SH-SY5Y (cell line): ENCODE results near the gene PLXNB1.

ENCODE experiments used
- GATA2 ChIP-seq: IDR thresholded peaks from 2 replicates; pipeline ENCODE4 v1.6.1; 2011; ENCODE audit warnings: mild to moderate bottlenecking, low read depth, low read length
- GATA3 ChIP-seq: IDR thresholded peaks from 2 replicates; pipeline ENCODE4 v1.6.1; 2011; ENCODE audit warnings: low read depth, mild to moderate bottlenecking, low read length, moderate library complexity

GRCh38 chr3:48456456-48456855, 26.6 kb upstream of the PLXNB1 start:
- TF ChIP-seq GATA2 = no peak
- no peak for TF ChIP-seq GATA3
